HCT116 (cell line): ENCODE data around the gene WAPL. TPM values are rescaled to one million over a fixed set of nuclear protein-coding genes. Genes with fewer than 3 reads are reported as not detected.

Source experiments
- ATAC-seq: fragments of 200-7000 bp; cut with Tn5 transposase; 2 replicates; pipeline ENCODE4 v1.9.1; 2020; ENCODE audit warnings: mild to moderate bottlenecking, moderate library complexity
- BruUV-seq: library from RNA; stranded (reverse); fragments of 400-500 nt; replicated peaks from 2 replicates; lab custom pipeline; 2021; lab: Mats Ljungman, UMichigan
- CTCF ChIA-PET: fragments of 300-600 bp; sonication (Branson Sonifier 250); formaldehyde crosslinking; loops from one replicate; lab custom pipeline; 2021; ENCODE audit warnings: antibody characterized with exemption; lab: Charles Lee
- POLR2A ChIA-PET: fragments of 300-600, 350-600 bp; sonication (Branson Sonifier 250); formaldehyde crosslinking; loops from one replicate; lab custom pipeline; 2021; ENCODE audit warnings: antibody characterized with exemption; lab: Charles Lee
- RAD21 ChIA-PET, 2 experiments: fragments of 300-600 bp; sonication (Branson Sonifier 250); formaldehyde crosslinking; loops; one replicate each; lab custom pipeline; 2023; ENCODE audit warnings: low total read pairs in 2 of 2; ENCODE audit not compliant: uncharacterized antibody in 2 of 2, unreplicated experiment in 2 of 2, low non-redundant PET in 1 of 2; lab: Charles Lee
- DNase-seq: peaks from one replicate; pipeline ENCODE4 v3.0.0-alpha.2; 2010; ENCODE audit warnings: low read depth, low spot score
- H2AFZ ChIP-seq: fragments of 200-600 bp; shearing (Covaris generic), sonication (generic); 2 replicates; pipeline ENCODE4 v1.6.1; 2017; ENCODE audit warnings: low read depth, mixed run types, mixed read lengths, antibody characterized with exemption, low read length; ENCODE audit not compliant: poor library complexity, severe bottlenecking
- H3K27ac ChIP-seq: 2 replicates; pipeline ENCODE4 v1.5.1; 2012; ENCODE audit warnings: low read depth, low read length
- H3K27me3 ChIP-seq: fragments of 200-600 bp; sonication (generic); 2 replicates; pipeline ENCODE4 v1.6.1; 2016; ENCODE audit warnings: mixed run types, low read length, mixed read lengths; ENCODE audit not compliant: insufficient read depth
- H3K36me3 ChIP-seq, 2 experiments: fragments of 200-500 bp in 1 of 2; fragments of 200-600 bp in 1 of 2; sonication (Bioruptor generic) in 1 of 2; sonication (generic) in 1 of 2; 2 replicates each; pipeline versions ENCODE4 v1.5.1 to v1.6.1; 2014 to 2016; ENCODE audit warnings: low read length in 2 of 2, inconsistent platforms in 1 of 2, mixed read lengths in 1 of 2, mixed run types in 1 of 2; ENCODE audit not compliant: insufficient read depth in 2 of 2, control insufficient read depth in 1 of 2
- H3K4me1 ChIP-seq, 2 experiments: fragments of 200-600 bp in 1 of 2; sonication (generic) in 1 of 2; 2 replicates each; pipeline versions ENCODE4 v1.5.1 to v1.6.1; 2012 to 2017; ENCODE audit warnings: low read length in 2 of 2, inconsistent platforms in 1 of 2, mild to moderate bottlenecking in 1 of 2, mixed read lengths in 1 of 2, mixed run types in 1 of 2, moderate library complexity in 1 of 2; ENCODE audit not compliant: insufficient read depth in 2 of 2, control insufficient read depth in 1 of 2
- H3K4me2 ChIP-seq: fragments of 200-600 bp; sonication (generic); 2 replicates; pipeline ENCODE4 v1.6.1; 2017; ENCODE audit warnings: mixed run types, low read length, mixed read lengths
- H3K4me3 ChIP-seq, 2 experiments: fragments of 200-600 bp in 1 of 2; sonication (generic) in 1 of 2; replicated peaks in 1 of 2; 2 replicates each; pipeline ENCODE4 v1.5.1; 2011 to 2016; ENCODE audit warnings: low read length in 2 of 2, control low read depth in 1 of 2, low read depth in 1 of 2, mild to moderate bottlenecking in 1 of 2, mixed read lengths in 1 of 2, mixed run types in 1 of 2
- H3K79me2 ChIP-seq: fragments of 200-600 bp; sonication (generic); 2 replicates; pipeline ENCODE4 v1.6.1; 2017; ENCODE audit warnings: mild to moderate bottlenecking, mixed run types, low read length, moderate library complexity, mixed read lengths; ENCODE audit not compliant: insufficient read depth
- H3K9ac ChIP-seq: fragments of 200-600 bp; sonication (generic); 2 replicates; pipeline ENCODE4 v1.6.1; 2016; ENCODE audit warnings: low read length, mixed read lengths
- H3K9me2 ChIP-seq: fragments of 200-600 bp; sonication (generic), shearing (Covaris generic); 2 replicates; pipeline ENCODE4 v1.6.1; 2017; ENCODE audit warnings: mixed run types, mild to moderate bottlenecking, moderate library complexity; ENCODE audit not compliant: insufficient read depth
- H3K9me3 ChIP-seq, 2 experiments: fragments of 200-500 bp in 1 of 2; fragments of 200-600 bp in 1 of 2; sonication (Bioruptor generic) in 1 of 2; sonication (generic) in 1 of 2; 2 replicates each; pipeline ENCODE4 v1.6.1; 2014 to 2017; ENCODE audit warnings: low read length in 2 of 2, mixed read lengths in 2 of 2, inconsistent platforms in 1 of 2, low read depth in 1 of 2, mild to moderate bottlenecking in 1 of 2, mixed run types in 1 of 2, moderate library complexity in 1 of 2; ENCODE audit not compliant: control insufficient read depth in 1 of 2, insufficient read depth in 1 of 2
- H4K20me1 ChIP-seq: fragments of 200-600 bp; sonication (generic), shearing (Covaris generic); 2 replicates; pipeline ENCODE4 v1.6.1; 2017; ENCODE audit warnings: mixed run types, mild to moderate bottlenecking, moderate library complexity; ENCODE audit not compliant: insufficient read depth
- TCF7L2 ChIP-seq: IDR thresholded peaks from 2 replicates; pipeline ENCODE4 v1.7.0; 2011; ENCODE audit warnings: borderline replicate concordance, inconsistent platforms; ENCODE audit not compliant: insufficient read depth, insufficient read length; ENCODE audit errors: extremely low read depth
- YY1 ChIP-seq: IDR thresholded peaks from 2 replicates; pipeline ENCODE4 v1.6.1; 2011; ENCODE audit warnings: low read length, low read depth, moderate library complexity, mild to moderate bottlenecking; ENCODE audit not compliant: insufficient replicate concordance; ENCODE audit errors: extremely low read depth
- ZBTB33 ChIP-seq: IDR thresholded peaks from 2 replicates; pipeline ENCODE4 v1.6.1; 2011; ENCODE audit warnings: mild to moderate bottlenecking, low read length, moderate library complexity; ENCODE audit not compliant: insufficient replicate concordance; ENCODE audit errors: extremely low read depth
- ZNF274 ChIP-seq: fragments of 200-500 bp; sonication (Bioruptor generic); IDR thresholded peaks from 2 replicates; pipeline ENCODE4 v1.6.1; 2014; ENCODE audit warnings: mild to moderate bottlenecking, low read depth, low read length, inconsistent platforms
- intact Hi-C: fragments of 100-400 bp; cut with micrococcal nuclease; formaldehyde crosslinking; loops from 2 replicates; pipeline ENCODE4 v1.10.0; 2022
- total RNA-seq: library from RNA; stranded (reverse); gene quantifications from one replicate; pipeline ENCODE4 v1.2.1, GENCODE V29; 2021; ENCODE audit not compliant: unreplicated experiment

WAPL gene
- total RNA-seq, 1 experiment from 2014 or later, result 37.5 TPM

GRCh38 chr10:86392723-86393094 is 128.9 kb downstream of the WAPL start (continued):
- TF ChIP-seq ZNF274 (no peak), YY1 (no peak)

GRCh38 chr10:86391986-86392722 is 129.4 kb downstream of the WAPL start:
- H3K9me3 ChIP-seq, result no peaks in the 10 kb centered on the region
- H3K27me3 ChIP-seq, result no peaks in the 10 kb centered on the region
- no peak overlapping the region for H3K27ac ChIP-seq
- RAD21 ChIA-PET, result no interaction called here
- ATAC-seq (no peak), DNase-seq (no peak)
- H3K9ac ChIP-seq, result no peak overlapping the region
- intact Hi-C loops, result no loop called here
- no peak overlapping the region for H3K4me3 ChIP-seq
- BruUV-seq, result no TSS peak
- CTCF ChIA-PET, result interaction anchor here (2.3 kb wide), 1 partner anchor 8 kb away, joined by 6 read pairs; no protein-coding TSS in a partner anchor
- no peak overlapping the region for H3K4me2 ChIP-seq
- no peaks in the 10 kb centered on the region for H3K4me1 ChIP-seq
- H3K36me3 ChIP-seq, result no peaks in the 10 kb centered on the region
- no peak overlapping the region for H2AFZ ChIP-seq
- H3K9me2 ChIP-seq, result no peaks in the 10 kb centered on the region
- no peaks in the 10 kb centered on the region for H4K20me1 ChIP-seq
- POLR2A ChIA-PET, result no interaction called here
- no peaks in the 10 kb centered on the region for H3K79me2 ChIP-seq
- no peak for TF ChIP-seq TCF7L2
- no peak for TF ChIP-seq ZBTB33
